MM.1S (cell line): ENCODE results near the gene PACRG.

Experiments
- CTCF ChIP-seq: fragments of 300-600 bp; sonication (generic); IDR thresholded peaks from 2 replicates; pipeline ENCODE4 v1.5.1; 2016; ENCODE audit warnings: antibody characterized with exemption, low read length, mixed read lengths
- EZH2 ChIP-seq: fragments of 300-600 bp; sonication (generic); optimal IDR thresholded peaks from 2 replicates; pipeline ENCODE3; 2017; ENCODE audit warnings: low read depth, mild to moderate bottlenecking, antibody characterized with exemption, low read length, mixed read lengths

- TF ChIP-seq EZH2 = no peak
- TF ChIP-seq CTCF = no peak
These were observed 124.4 kb downstream of the PACRG start for GRCh38 chr6:162852192-162852591.
